ENCODE results near the gene ATIC.

Gene ATIC

DNA sequence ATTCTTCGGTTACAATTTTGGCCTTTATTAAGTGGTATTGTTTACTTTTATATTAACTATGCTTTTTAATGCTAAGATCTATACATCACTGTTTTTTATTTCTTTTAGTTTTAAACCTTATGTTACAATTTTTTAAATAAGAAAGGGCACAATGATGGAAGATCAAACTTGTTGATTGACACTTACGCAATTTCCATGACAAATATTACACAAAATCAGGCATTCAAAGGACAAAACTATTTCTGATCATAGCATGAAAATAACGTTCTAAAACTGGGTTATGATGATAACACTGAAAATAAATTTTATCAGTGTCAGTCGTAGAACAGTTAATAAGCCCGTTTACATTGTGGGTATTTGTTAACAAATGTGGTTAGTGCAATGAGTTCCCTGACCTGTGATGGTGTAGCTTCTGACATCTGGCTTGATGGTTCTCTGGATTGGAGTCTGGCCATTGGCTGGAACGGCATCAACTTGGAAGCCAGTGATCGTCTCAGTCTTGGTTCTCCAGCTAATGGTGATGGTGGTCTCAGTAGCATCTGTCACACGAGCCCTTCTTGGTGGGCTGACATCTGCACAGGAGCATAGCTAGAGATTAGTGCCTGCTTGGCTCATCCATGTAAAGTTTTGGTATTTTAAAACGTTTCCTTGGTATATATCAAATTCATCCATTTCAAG is 64.4 kb downstream of the ATIC start:
- DNase-seq (ENCODE audit: low read depth), result no peak

- DNase-seq (ENCODE audit: low read depth), result no peak
Observed at GRCh38 chr2:215377283-215377682, 65.4 kb downstream of the ATIC start.

DNA sequence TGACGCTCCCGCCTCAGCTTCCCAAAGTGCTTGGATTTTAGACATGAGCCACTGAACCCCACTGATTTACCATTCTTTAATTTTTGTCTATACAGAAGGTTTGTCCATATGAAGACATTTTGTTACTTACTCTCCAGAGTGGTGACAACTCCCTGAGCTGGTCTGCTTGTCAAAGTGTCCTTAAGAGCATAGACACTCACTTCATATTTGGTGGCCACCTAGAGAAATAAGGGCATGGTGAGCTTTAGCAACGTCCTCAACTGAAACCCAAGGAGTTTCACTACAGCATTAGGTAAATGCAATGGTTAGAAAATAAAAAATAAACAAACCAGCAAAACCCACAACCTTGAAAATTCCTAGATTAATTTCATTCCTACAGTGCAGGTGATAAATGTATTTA is 66.2 kb downstream of the ATIC start:
- no peak for DNase-seq (ENCODE audit: low read depth)

DNA sequence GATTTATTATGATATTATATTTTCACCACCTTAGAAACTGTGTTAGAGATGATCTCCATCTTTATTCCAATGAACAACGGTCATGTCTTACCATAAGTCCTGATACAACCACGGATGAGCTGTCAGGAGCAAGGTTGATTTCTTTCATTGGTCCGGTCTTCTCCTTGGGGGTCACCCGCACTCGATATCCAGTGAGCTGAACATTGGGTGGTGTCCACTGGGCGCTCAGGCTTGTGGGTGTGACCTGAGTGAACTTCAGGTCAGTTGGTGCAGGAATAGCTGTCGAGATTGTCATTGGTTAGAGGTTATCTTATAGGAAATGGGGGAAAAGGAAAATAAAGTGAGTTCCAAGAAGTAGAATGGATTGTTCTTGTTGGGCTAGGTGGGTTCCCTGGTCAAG is 67.2 kb downstream of the ATIC start:
- DNase-seq (ENCODE audit: low read depth), result no peak

GRCh38 chr2:215379948-215380347 is 68.1 kb downstream of the ATIC start:
- no peak for DNase-seq (ENCODE audit: low read depth)

- DNase-seq (ENCODE audit: low read depth), result no peak
Observed at GRCh38 chr2:215380699-215381098, 68.8 kb downstream of the ATIC start.

DNA sequence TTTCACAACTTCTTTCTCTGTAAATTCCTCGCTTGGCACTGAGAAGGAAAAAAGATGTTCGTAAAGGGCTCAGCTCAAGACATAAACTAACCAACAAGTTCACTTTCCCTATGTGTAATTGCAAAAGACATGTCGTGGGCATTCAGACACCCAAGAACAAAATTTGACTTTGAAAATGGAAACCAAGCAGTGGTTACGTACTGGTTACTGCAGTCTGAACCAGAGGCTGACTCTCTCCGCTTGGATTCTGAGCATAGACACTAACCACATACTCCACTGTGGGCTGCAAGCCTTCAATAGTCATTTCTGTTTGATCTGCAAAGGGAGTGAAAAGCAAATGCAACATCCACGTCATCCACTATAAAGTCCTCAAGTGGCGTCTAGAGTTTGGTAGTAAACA is 70.2 kb downstream of the ATIC start:
- DNase-seq (ENCODE audit: low read depth), result no peak

DNA sequence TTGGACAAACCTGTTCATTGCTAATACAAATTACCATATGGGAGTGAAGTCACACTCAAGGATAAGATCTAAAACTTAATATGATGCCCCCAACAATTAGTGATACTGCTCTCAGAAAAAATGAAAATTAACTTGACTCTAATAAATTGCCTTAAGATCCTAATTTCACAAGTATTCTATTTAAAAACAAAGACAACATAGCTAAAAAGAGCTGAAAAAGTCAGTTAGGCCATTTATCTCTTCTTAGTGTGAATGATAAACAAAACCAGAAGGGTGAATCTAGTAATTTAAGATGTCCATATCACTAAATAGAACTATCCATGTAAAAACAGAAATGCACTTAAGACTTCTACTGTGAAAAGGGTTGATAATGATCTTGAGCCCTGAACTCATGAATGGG is 70.6 kb downstream of the ATIC start:
- no peak for DNase-seq (ENCODE audit: low read depth)

DNA sequence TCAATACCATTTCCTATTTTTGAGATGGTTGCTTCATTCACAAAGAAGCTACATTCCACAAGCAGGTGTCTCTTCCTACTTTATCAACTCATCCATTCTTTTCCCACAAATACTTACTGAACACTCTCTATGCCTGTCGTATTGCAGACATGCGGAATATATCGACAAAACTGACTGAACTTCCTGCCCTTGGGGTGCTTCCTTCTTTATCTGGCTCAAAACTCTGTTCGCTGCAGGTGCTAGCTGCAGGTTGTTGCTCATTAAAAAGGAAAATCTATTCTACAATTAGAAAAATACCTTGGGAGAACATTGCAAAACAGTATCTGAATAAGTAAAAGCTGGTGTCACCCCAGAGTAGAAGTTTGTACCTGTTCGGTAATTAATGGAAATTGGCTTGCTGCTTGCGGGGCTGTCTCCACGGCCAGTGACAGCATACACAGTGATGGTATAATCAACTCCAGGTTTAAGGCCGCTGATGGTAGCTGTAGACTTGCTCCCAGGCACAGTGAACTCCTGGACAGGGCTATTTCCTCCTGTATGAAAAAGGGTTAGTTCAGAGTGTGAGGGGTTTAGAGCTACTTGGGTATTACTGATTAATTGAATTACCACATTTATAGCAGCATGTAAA is 71.9 kb downstream of the ATIC start:
- DNase-seq (ENCODE audit: low read depth), result no peak

DNA sequence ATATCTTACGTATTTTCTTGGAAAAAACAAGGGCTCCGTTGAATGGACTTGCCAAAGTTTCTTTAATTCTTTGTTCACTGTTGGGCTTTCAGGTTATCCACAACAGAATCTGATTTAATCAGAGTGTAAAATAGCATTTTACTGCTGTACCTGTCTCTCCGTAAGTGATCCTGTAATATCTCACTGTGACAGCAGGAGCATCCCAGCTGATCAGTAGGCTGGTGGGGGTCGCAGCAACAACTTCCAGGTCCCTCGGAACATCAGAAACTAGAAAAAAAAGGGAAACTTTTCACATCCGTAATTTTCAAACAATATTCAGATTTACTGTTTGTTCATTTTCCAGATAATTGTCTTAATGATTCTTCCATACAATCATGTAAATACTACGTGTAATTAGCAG is 72.9 kb downstream of the ATIC start:
- no peak for DNase-seq (ENCODE audit: low read depth)

DNA sequence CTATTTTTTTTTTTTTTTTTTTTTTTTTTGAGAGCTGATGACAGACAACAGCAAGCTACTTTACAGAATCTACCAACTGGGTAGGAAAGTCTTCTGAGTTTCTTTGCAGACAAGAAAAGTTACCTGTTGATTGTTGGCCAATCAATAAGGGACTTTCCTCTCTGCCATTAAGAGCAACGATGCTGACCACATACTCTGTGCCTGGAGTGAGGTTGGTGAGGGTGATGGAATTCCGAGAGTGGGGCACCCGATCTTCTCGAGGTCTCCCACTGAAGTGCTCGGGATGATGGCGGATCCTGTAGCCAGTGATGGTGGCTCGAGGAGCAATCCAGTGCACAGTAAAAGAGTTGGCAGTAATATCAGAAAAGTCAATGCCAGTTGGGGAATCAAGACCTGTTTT is 74.7 kb downstream of the ATIC start:
- DNase-seq (ENCODE audit: low read depth), result no peak

GRCh38 chr2:215388002-215388728 is 76.3 kb downstream of the ATIC start:
- DNase-seq (ENCODE audit: low read depth), result no peak

GRCh38 chr2:215390550-215390913 is 78.7 kb downstream of the ATIC start:
- DNase-seq (ENCODE audit: low read depth), result no peak

DNA sequence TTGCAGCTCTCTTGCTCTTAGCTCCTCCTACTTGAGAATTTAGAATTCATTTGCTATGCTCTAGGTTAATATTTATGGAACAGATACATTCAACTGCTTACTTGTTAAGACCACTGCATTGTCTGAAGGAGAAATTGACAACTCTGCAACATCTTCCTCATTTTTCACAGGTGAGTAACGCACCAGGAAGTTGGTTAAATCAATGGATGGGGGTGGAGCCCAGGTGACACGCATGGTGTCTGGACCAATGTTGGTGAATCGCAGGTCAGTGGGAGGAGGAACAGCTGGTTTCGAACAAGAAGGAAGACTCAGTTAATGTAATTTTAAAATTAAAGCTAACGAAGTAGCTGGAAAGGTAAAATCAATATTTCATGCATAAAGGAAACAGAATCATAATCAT is 79.7 kb downstream of the ATIC start:
- DNase-seq (ENCODE audit: low read depth), result no peak

DNA sequence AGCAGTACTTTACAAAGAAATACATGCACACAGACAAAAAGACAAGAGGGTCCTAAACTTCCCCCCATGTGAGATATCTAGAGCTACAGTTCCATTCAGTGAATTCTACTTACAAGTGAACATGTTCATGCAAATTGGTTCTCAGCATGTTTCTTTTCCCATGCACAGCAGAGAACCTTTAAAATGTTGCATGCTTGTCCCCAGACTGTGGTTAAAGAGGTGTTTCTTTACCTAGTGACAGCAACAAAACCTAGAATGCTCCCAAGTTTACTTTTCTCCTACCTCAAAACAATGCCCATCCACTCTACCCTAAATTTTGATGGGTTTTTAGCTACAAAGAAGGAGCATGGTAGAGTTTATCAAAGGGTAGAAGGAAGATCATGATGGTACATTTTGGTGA is 80.3 kb downstream of the ATIC start:
- no peak for DNase-seq (ENCODE audit: low read depth)

GRCh38 chr2:215392687-215393270 is 80.9 kb downstream of the ATIC start:
- DNase-seq (ENCODE audit: low read depth), result no peak

- no peak for DNase-seq (ENCODE audit: low read depth)
Observed at GRCh38 chr2:215394102-215394805, 82.4 kb downstream of the ATIC start.

DNA sequence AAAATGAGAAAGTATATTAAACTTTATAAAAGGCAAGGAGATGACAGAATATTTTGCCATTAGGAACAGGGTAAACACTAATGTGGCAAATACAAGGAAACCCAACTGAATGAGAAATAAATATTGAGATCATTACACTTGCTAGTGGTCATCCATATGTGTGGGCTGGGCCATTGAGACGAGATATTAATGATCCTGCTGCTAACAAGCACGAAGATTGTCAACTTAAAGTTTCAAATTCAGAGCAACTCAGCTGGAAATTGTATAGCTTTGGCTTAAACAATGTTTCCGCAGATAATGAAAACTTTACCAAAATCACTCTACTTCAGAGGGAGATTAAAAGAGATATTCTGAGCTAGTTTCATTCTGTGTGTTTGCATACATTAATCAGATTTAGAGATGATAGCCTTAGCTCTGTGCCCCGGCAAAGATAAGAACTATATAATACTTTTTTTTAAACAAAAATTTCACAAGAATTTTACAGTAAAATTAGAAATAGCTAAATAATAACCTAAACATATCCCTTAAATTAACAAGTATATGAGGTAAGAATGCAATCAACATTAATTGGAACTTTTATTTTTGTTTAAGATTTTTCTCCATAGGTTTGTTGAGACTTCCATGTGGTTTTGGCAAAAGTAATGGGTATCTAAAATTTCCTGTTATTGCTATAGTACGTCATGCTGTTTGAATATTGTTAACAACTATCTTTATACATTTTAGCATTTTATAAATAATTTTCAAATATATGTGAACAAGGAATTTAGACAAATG is 84.0 kb downstream of the ATIC start:
- DNase-seq (ENCODE audit: low read depth), result no peak

DNA sequence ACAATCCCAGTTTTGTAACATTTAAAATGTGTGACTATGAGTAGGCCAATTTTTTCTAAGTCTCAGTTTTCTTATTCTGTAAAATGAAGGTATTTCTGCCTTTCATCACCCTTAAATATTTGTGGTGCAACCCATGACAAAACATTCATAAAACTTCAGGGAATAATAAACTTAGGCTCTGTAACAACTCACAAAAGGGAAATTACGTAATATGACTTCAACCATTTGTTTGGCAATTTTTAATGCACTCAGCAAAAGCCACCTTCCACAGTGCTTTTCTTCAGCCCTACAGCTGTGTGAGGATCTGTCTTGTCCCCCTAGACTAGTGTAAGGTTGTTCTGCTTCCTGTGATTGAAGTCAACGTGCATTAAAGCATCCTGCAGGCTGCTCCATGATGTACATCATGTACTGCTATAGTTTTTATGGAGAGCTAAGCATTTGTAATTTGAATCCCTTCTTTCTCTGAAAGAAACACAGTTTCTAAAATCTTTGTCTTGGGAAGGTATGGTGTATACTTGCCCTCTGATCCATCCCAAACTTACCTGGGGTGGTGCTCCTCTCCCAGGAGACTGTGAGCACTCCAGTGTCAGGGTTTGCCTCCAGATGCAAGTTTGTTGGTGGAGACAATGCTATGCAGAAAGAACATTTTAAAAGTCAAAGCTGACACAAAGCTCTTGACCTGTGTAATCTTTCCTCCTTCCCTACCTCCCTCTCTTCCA is 84.9 kb downstream of the ATIC start:
- DNase-seq (ENCODE audit: low read depth), result no peak

GRCh38 chr2:215397632-215398341 is 85.9 kb downstream of the ATIC start:
- no peak for DNase-seq (ENCODE audit: low read depth)

All from CMK (cell line).